Motor neuron (in vitro differentiated cells): Measurements from ENCODE around the gene TIA1. TPM values are rescaled to one million over a fixed set of nuclear protein-coding genes. Genes with fewer than 3 reads are reported as not detected.
"Not testable (repeated sequence)": the region's sequence is repeated elsewhere in the genome, so short reads cannot be mapped to it uniquely, and the experiment has no call there.

Experiments used
- ATAC-seq, 8 experiments: fragments of 200-7000 bp; cut with Tn5 transposase; replicated peaks in 6 of 8; 2 replicates each; pipeline ENCODE4 v1.8.0; 2021; ENCODE audit warnings: mild to moderate bottlenecking in 8 of 8, moderate library complexity in 8 of 8
- H3K27ac ChIP-seq, 2 donors: fragments of 250-450 bp; sonication (Bioruptor Pico); 2 replicates each; pipeline ENCODE4 v1.9.0; 2021; ENCODE audit warnings: antibody characterized with exemption in 2 of 2, mild to moderate bottlenecking in 2 of 2, moderate library complexity in 1 of 2
- H3K4me1 ChIP-seq, 2 donors: fragments of 250-450 bp; sonication (Bioruptor Pico); replicated peaks in 1 of 2; 2 replicates each; pipeline ENCODE4 v1.6.1; 2021; ENCODE audit warnings: antibody characterized with exemption in 2 of 2, mild to moderate bottlenecking in 2 of 2, moderate library complexity in 1 of 2
- H3K4me3 ChIP-seq, 5 donors: fragments of 250-450 bp; sonication (Bioruptor Pico); 2 replicates each; pipeline ENCODE4 v1.9.0; 2021; ENCODE audit warnings: antibody characterized with exemption in 5 of 5, mild to moderate bottlenecking in 5 of 5, moderate library complexity in 4 of 5
- WGBS, 10 experiments: fragments of 450-650 bp; shearing (Covaris generic); methylation state at CpG; one replicate each; pipeline ENCODE4 v1.0.0; 2022; 5-methylcytosine and 5-hydroxymethylcytosine counted together
- in situ Hi-C, 9 experiments: fragments of 400-800 bp; cut with MboI; loops; one replicate each; pipeline ENCODE4 v1.15.0; 2021; ENCODE audit warnings: low sequenced_read_pairs in 9 of 9, low pct_unique_long_range_greater_than_20kb in 2 of 9; ENCODE audit not compliant: unreplicated experiment in 9 of 9
- total RNA-seq, 8 experiments: library from RNA; unstranded; fragments of 300-600 nt; gene quantifications; 2 replicates each; pipeline versions ENCODE4 v1.2.3 to v1.2.4, GENCODE V29; 2022

Gene TIA1, protein sequence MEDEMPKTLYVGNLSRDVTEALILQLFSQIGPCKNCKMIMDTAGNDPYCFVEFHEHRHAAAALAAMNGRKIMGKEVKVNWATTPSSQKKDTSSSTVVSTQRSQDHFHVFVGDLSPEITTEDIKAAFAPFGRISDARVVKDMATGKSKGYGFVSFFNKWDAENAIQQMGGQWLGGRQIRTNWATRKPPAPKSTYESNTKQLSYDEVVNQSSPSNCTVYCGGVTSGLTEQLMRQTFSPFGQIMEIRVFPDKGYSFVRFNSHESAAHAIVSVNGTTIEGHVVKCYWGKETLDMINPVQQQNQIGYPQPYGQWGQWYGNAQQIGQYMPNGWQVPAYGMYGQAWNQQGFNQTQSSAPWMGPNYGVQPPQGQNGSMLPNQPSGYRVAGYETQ
- total RNA-seq, result 100 to 1,000 TPM in 7 of 8 experiments, 10 to 100 TPM in 1; 44.3 to 195 (median 128) TPM

DNA sequence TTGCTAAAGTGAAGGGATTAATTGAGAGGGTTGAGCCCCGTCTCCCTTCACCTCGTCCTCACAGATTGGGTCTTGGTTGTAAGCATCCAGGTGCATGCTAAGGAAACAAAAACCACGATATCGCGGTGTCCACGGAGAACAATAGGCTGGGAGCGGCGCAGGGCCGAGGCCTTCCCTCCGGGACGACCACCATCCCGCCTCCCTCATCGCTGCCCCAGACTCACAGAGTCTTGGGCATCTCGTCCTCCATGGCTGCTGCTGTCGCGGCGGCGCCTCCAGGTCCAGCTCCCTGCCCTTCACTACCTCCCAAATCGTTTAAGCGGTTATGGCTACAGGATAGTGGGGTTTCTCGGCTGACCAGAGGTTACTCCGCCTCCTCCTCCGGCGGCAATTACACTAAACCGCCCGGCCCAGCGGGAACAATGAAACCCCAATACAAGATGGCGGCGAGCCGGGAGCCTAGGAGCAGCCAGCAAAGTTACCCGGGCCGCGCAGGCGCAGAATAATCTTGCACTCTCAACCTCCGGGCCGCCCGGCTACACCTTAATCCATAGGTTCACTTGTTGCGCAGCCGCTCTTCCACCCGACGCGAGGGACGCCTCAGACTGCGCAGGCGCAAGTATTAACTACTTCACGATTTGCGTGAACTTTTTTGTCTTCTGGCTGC lies at the start of gene TIA1:
TIA1 (minus strand) TSS at position 448 of the 667 bp plus-strand sequence; CDS start at position 250, 198 bp downstream.
- WGBS, 10 experiments, result 0 to 3% (median 0%) methylated on average over 1 to 32 of the region's 47 CpGs; no CpG with 5 or more reads in 1 of the 10 experiments
- Histone ChIP-seq H3K27ac (peak within 1 kb of the TSS; percentile 97 to 99), H3K4me1 (peaks cover 0 to 16% of the 10 kb centered on the region in 2 donors), H3K4me3 (peak within 1 kb of the TSS; percentile 55 to 70 (median 68))
- ATAC-seq, result peak; percentile 93 to 98 (median 98)
- in situ Hi-C loops, result no loop called here

DNA sequence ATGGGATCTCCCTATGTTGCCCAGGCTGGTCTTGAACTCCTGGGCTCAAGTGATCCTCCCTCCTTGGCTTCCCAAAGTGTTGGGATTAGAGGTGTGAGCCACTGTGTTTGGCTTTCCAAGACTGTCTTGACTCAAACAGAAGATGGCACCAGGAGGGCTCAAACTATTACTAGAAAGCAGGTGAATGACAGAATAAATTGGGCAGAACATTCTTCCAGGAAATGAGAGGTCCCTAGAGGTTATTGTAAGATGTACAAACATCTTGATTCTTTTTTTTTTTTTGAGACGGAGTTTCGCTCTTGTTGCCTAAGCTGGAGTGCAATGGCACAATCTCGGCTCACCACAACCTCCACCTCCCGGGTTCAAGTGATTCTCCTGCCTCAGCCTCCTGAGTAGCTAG lies 49.4 kb upstream of the TIA1 start:
- H3K27ac ChIP-seq, H3K4me3 ChIP-seq, H3K4me1 ChIP-seq, ATAC-seq, in situ Hi-C loops: not testable (repeated sequence)
- WGBS, 10 experiments, result 100% methylated on average over 1 to 3 of the region's 4 CpGs; no CpG with 5 or more reads in 5 of the 10 experiments

DNA sequence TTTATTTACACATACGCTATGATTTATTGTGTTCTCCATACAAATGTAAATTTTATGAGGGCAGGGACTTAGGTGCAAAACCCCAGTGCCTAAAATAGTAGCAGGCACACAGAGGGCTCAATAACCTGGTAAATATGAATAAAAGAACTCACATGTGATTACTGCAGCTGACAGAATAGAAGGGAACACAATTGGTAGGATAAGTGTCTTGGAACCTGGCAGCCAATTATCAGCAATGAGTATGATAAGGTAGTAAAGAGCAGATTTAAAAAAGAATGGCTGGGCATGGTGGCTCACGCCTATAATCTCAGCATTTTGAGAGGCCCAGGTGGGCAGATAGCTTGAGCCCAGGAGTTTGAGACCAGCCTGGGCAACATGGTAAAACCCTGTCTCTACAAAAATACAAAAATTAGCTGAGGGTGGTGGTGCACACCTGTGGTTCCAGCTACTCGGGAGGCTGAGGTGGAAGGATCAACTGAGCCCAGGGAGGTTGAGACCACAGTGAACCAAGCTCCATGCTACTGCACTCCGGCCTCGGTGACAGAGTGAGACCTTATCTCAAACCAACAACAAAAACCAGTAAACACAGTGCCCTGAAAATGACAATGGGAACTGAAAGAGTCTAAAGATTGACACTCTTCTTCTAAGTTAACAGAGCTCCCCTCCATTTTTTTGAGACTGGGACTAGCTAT lies 35.2 kb upstream of the TIA1 start:
- no peak for ATAC-seq
- WGBS, 10 experiments, result 62 to 100% (median 95%) methylated on average over 1 to 4 of the region's 5 CpGs; no CpG with 5 or more reads in 2 of the 10 experiments
- Histone ChIP-seq H3K4me1 (no peaks in the 10 kb centered on the region), H3K4me3 (no peak overlapping the region), H3K27ac (no peak overlapping the region)
- in situ Hi-C loops, result no loop called here

DNA sequence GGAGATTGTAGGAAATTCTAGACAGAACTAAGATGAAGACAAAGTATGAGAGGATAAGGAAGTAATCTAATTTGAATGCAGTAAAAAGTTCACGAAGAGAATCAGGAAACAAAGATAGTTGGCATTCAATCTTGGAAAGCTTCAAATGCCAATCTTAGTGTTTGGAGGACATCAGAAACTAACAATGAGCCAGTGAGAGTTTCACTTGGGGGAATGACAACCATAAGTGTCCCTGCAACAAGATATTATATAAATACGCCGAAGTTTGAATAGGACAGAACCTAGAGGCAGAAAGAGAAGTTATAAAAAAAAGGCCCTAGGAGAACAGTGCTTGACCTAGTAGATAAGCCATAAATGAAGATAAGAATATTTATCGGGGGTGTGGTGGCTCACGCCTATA lies 34.0 kb upstream of the TIA1 start:
- 85 to 100% (median 95%) methylated on average over 3 to 5 of the region's 5 CpGs; no CpG with 5 or more reads in 1 of the 10 experiments for WGBS, 10 experiments
- H3K4me1 ChIP-seq, result no peaks in the 10 kb centered on the region
- no peak for ATAC-seq
- H3K27ac ChIP-seq, result no peak overlapping the region
- in situ Hi-C loops, result no loop called here
- no peak overlapping the region for H3K4me3 ChIP-seq

DNA sequence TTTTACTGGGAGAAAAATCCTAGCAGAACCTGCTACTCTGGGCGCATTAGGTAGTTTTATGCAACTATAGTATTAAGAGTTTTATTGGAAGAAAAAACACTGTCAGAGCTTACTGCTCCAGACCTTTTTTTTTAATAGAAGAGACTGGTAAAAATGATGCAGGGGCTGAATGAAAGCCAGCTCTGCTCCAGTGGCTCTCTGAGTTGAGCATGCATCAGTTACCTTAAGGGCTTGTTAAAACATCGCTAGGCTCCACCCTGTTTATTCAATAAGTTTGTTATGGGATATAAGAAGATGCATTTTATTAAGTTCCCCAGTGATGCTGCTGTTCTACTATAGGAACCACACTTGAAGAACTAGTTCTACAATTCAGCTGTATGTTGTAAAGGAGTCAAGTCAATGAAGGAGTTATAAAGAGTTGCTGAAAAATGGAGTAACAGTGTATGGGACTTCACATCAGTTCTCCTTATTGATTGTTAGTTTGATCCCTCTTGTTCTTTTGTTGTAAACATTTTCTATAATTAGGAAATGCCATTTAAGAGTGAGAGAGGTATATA lies 31.9 kb upstream of the TIA1 start:
- WGBS, 10 experiments, result 83 to 100% (median 100%) methylated on average over 1 to 2 of the region's 2 CpGs; no CpG with 5 or more reads in 1 of the 10 experiments
- ATAC-seq, result no peak
- in situ Hi-C loops, result no loop called here
- Histone ChIP-seq H3K27ac (no peak overlapping the region), H3K4me3 (no peak overlapping the region), H3K4me1 (no peaks in the 10 kb centered on the region)

DNA sequence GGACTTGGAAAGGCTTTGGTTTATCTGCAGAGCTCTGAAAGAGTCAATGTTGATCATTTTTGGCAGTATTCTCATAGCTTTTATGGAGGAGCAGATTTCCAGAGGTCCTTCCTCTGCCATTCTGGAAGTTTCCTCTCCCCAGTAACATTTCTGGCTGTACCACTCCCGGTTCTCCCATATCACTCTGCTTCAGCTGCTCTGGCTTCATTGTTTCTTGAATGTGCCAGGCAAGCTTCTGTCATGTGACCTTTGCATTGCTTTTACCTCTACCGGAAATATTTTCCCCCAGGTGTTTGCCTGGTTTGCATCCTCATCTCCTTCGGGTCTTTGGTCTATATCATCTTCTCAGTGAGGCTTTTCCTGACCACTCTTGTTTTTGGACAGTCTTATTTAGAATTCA lies 21.9 kb upstream of the TIA1 start:
- Histone ChIP-seq H3K4me3 (no peak overlapping the region), H3K4me1 (no peaks in the 10 kb centered on the region), H3K27ac (no peak overlapping the region)
- WGBS, 10 experiments, result 45 to 100% (median 92%) methylated on average over 2 to 3 of the region's 3 CpGs
- in situ Hi-C loops, result no loop called here
- no peak for ATAC-seq

DNA sequence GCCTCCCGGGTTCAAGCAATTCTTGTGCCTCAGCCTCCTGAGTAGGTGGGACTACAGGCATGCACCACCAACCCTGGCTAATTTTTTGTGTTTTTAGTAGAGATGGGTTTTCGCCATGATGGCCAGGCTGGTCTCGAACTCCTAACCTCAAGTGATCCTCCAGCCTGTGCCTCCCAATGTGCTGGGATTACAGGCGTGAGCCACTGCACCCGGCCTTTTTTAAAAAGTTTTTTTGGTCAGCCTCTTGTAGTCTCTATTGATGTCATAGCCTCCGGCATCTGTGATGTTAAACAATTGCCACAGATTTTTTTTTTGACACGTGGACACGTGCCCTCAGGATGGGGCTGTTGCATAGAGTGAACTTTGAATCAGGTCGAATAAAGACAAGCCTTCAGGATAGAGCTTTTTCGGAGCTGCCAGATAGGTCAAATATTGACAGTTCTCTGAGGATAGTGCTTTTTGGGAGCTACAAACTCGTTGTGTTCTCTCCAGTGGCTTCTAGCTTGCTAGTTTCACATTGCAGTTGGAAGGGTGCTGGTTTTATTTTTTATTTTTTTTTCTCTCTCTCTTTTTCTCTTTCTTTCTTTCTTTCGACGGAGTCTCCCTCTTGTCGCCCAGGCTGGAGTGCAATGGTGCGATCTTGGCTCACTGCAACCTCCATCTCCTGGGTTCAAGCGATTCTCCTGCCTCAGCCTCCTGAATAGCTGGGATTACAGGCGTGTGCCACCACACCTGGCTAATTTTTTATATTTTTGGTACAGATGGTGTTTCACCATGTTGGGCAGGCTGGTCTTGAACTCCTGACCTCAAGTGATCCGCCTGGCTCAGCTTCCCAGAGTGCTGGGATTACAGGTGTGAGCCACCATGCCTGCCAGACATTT lies 21.2 kb upstream of the TIA1 start:
- ATAC-seq, in situ Hi-C loops, H3K4me1 ChIP-seq, H3K27ac ChIP-seq, H3K4me3 ChIP-seq: not testable (repeated sequence)
- 87 to 100% (median 92%) methylated on average over 4 to 14 of the region's 18 CpGs for WGBS, 10 experiments

DNA sequence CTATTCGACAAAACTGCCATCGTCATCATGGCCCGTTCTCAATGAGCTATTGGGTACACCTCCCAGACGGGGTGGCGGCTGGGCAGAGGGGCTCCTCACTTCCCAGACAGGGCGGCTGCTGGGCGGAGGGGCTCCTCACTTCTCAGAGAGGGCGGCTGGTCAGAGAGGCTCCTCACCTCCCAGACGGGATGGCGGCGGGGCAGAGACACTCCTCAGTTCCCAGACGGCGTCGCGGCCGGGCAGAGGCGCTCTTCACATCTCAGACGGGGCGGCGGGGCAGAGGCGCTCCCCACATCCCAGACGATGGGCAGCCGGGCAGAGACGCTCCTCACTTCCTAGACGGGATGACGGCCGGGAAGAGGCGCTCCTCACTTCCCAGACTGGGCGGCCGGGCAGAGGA lies 18.5 kb upstream of the TIA1 start:
- H3K4me1 ChIP-seq, ATAC-seq, H3K27ac ChIP-seq, in situ Hi-C loops, H3K4me3 ChIP-seq: not testable (repeated sequence)
- 90% methylated on average over 2 of the region's 30 CpGs; no CpG with 5 or more reads in 9 of the 10 experiments for WGBS, 10 experiments

DNA sequence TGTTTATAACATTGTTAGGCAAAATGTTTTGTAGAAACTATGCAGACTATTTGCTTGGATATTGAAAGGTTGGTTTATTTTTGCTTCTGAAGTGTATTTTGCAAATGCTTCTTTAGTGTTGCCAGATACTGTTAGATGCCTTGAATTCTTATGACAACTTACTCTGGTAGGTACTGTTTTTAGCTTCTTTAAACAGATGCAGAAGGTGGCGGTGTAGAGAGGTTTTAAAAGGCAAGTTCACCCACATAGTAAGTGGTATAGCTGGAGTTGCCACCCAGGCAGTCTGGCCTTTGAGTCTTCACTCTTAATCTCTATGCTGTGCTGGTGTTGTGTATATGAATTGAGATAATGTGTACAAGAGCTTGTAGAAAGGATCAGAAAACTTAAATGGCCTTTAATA lies 13.1 kb upstream of the TIA1 start:
- peaks cover 5 to 7% of the 10 kb centered on the region in 2 donors for H3K4me1 ChIP-seq
- 57 to 100% (median 94%) methylated on average over 1 of the region's 1 CpG; no CpG with 5 or more reads in 4 of the 10 experiments for WGBS, 10 experiments
- no peak overlapping the region for H3K4me3 ChIP-seq
- no peak for ATAC-seq
- no peak overlapping the region for H3K27ac ChIP-seq
- in situ Hi-C loops, result no loop called here

DNA sequence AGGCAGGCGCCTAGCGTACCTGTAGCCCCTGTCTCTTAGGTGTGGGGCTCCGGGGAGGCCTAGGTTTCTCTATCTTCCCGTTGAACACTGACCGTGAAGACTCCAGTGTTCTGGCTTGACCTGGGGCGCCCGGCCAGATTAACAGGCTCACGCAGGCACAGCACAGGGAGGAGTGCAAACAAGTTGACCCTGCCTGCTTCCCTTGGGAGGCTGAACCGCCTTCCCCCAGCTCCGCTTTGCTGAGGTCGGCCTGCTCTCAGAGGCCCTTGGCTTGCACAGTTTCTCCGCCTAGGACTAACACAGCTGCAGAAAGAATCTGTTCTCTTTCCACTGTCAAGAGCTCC lies 10.1 kb upstream of the TIA1 start:
- 0 to 17% (median 8%) methylated on average over 1 to 7 of the region's 12 CpGs; no CpG with 5 or more reads in 5 of the 10 experiments for WGBS, 10 experiments
- in situ Hi-C loops, result no loop called here
- Histone ChIP-seq H3K4me1 (peaks cover 5 to 7% of the 10 kb centered on the region in 2 donors), H3K4me3 (peak overlapping the region; percentile 53 to 84 (median 79)), H3K27ac (peak overlapping the region; percentile 85 to 86)
- peak; percentile 5 to 42 (median 22) for ATAC-seq

DNA sequence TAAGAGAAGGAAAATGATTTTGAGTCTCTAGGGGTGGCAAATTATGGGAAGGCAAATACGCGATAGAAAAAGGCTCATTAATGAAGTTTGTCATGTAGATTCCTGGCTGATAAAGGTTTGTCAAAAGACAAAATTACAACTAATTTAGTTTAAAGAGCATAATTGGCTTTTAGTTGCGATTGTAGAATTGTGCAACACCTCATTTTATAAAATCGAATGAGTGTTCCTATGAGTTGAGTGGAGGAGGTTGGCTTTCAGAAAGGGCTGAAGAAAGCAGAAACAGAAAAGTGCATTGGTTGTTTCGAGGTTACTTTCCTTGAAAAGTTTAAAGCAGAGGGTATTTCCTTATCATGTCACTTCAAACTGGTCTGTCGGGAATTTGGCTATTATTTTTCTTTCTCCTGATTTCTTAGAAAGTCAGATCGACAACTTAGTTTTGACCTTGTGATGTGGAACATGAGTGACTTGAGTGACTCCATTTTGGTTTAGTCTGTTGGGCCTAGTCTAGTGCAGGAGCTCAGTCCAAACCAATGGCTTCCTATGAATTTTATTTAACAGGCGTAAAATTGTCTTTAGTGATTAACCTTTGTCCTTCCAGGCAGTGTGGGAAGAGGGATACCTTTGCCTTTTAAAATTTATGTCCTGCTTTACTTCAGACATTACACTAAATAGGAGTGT lies 7.3 kb upstream of the TIA1 start:
- no peak for ATAC-seq
- 78 to 95% (median 93%) methylated on average over 5 to 8 of the region's 8 CpGs for WGBS, 10 experiments
- in situ Hi-C loops, result no loop called here
- H3K4me3 ChIP-seq, result no peak overlapping the region
- peaks cover 5 to 7% of the 10 kb centered on the region in 2 donors for H3K4me1 ChIP-seq
- H3K27ac ChIP-seq, result no peak overlapping the region

DNA sequence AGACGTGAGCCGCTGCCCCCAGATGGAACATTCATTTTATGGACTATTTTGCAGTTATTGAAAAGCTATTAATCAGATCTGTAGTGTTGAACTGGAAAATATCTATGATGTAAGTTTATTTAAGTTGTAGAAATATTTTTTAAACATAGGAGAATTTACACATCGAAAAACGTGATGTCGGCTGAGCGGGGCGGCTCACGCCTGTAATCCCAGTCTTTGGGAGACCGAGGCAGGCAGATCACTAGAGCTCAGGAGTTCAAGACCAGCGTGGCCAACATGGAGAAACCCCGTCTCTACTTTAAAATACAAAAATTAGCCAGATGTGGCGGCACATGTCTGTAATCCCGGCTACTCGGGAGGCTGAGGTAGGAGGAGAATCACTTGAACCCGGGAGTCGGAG lies 2.0 kb upstream of the TIA1 start:
- ATAC-seq, result no peak
- Histone ChIP-seq H3K4me3 (no peak overlapping the region), H3K4me1 (peaks cover 0 to 6% of the 10 kb centered on the region in 2 donors), H3K27ac (no peak overlapping the region)
- in situ Hi-C loops, result no loop called here
- 86 to 100% (median 92%) methylated on average over 2 to 16 of the region's 16 CpGs; no CpG with 5 or more reads in 2 of the 10 experiments for WGBS, 10 experiments
